ENCODE data around the gene SLCO2A1. TPM values are rescaled to one million over a fixed set of nuclear protein-coding genes. Genes with fewer than 3 reads are reported as not detected.

Gene SLCO2A1
- total RNA-seq, 2 donors from 2014 or later: 7.0 to 17.5 TPM

- H3K27me3 ChIP-seq: no peaks in the 10 kb centered on the region
- no peaks in the 10 kb centered on the region for H3K9me3 ChIP-seq
- DNase-seq (no peak), ATAC-seq (no peak)
- TF ChIP-seq POLR2A (IDR thresholded peaks at IDR 0.05): no peak
- TF ChIP-seq CTCF (IDR thresholded peaks at IDR 0.05): no peak
- no peaks in the 10 kb centered on the region for H3K36me3 ChIP-seq (replicated peaks in 1 of 2; ENCODE audit: insufficient read depth in 1 of 2, low read depth in 2 of 2)
- H3K4me1 ChIP-seq: no peaks in the 10 kb centered on the region
- H3K4me3 ChIP-seq: no peak overlapping the region
- intact Hi-C loops (cut with DNase I): no loop called here
- 84 to 87% methylated on average over 8 to 11 of the region's 11 CpGs for WGBS, 2 donors
- no peak overlapping the region for H3K27ac ChIP-seq
These were observed 94.5 kb downstream of the SLCO2A1 start for GRCh38 chr3:133934996-133935842.

- H3K27ac ChIP-seq: no peak overlapping the region
These were observed 95.4 kb downstream of the SLCO2A1 start for GRCh38 chr3:133934073-133934970.

GRCh38 chr3:133933097-133934024 is 96.4 kb downstream of the SLCO2A1 start:
- Histone ChIP-seq H3K36me3 (replicated peaks in 1 of 2; ENCODE audit: insufficient read depth in 1 of 2, low read depth in 2 of 2) (no peaks in the 10 kb centered on the region), H3K27me3 (no peaks in the 10 kb centered on the region), H3K4me3 (no peak overlapping the region), H3K27ac (no peak overlapping the region), H3K4me1 (peaks cover under 1% of the 10 kb centered on the region), H3K9me3 (no peaks in the 10 kb centered on the region)
- DNase-seq (no peak), ATAC-seq (no peak)
- TF ChIP-seq POLR2A (IDR thresholded peaks at IDR 0.05) (no peak), CTCF (IDR thresholded peaks at IDR 0.05) (no peak)
- intact Hi-C loops (cut with DNase I): no loop called here
- 79 to 82% methylated on average over 9 of the region's 9 CpGs for WGBS, 2 donors

More at GRCh38 chr3:133934073-133934970, 95.4 kb downstream of the SLCO2A1 start:
- no peaks in the 10 kb centered on the region for H3K27me3 ChIP-seq
- no peaks in the 10 kb centered on the region for H3K9me3 ChIP-seq
- H3K36me3 ChIP-seq (replicated peaks in 1 of 2; ENCODE audit: insufficient read depth in 1 of 2, low read depth in 2 of 2): no peaks in the 10 kb centered on the region
- DNase-seq: no peak
- intact Hi-C loops (cut with DNase I): no loop called here
- ATAC-seq: no peak
- H3K4me3 ChIP-seq: no peak overlapping the region
- WGBS, 2 donors: 76 to 81% methylated on average over 8 to 10 of the region's 10 CpGs
- no peak for TF ChIP-seq POLR2A (IDR thresholded peaks at IDR 0.05)
- no peaks in the 10 kb centered on the region for H3K4me1 ChIP-seq

GRCh38 chr3:133932009-133932408 is 97.7 kb downstream of the SLCO2A1 start:
- H3K36me3 ChIP-seq (replicated peaks in 1 of 2; ENCODE audit: insufficient read depth in 1 of 2, low read depth in 2 of 2): no peaks in the 10 kb centered on the region
- ATAC-seq (no peak), DNase-seq (no peak)
- no peak for TF ChIP-seq POLR2A (IDR thresholded peaks at IDR 0.05)
- TF ChIP-seq CTCF (IDR thresholded peaks at IDR 0.05): no peak
- H3K27me3 ChIP-seq: no peaks in the 10 kb centered on the region
- H3K4me3 ChIP-seq: no peak overlapping the region
- no peaks in the 10 kb centered on the region for H3K9me3 ChIP-seq
- intact Hi-C loops (cut with DNase I): no loop called here
- peaks cover 12% of the 10 kb centered on the region for H3K4me1 ChIP-seq
- H3K27ac ChIP-seq: no peak overlapping the region
- 90 to 94% methylated on average over 6 of the region's 6 CpGs for WGBS, 2 donors

Measured in body of pancreas (tissue), 4 donors.